PC-9 (cell line): ENCODE results near the gene PIRT. TPM values are rescaled to one million over a fixed set of nuclear protein-coding genes. Genes with fewer than 3 reads are reported as not detected.

ENCODE experiments used
- BruUV-seq: library from RNA; stranded (reverse); fragments of 400-500 nt; replicated peaks from 2 replicates; lab custom pipeline; 2021; lab: Mats Ljungman, UMichigan
- CTCF ChIA-PET: fragments of 300-600 bp; sonication (Branson Sonifier 250); formaldehyde crosslinking; loops from one replicate; lab custom pipeline; 2022; ENCODE audit warnings: antibody characterized with exemption; lab: Charles Lee
- POLR2A ChIA-PET: fragments of 300-600 bp; sonication (Branson Sonifier 250); formaldehyde crosslinking; loops from one replicate; lab custom pipeline; 2022; ENCODE audit warnings: antibody characterized with exemption; ENCODE audit not compliant: unreplicated experiment; lab: Charles Lee
- DNase-seq, 2 experiments: peaks; one replicate each; pipeline versions ENCODE4 v3.0.0 to v3.0.0-alpha.2; 2015 to 2022; ENCODE audit warnings: mixed read lengths in 1 of 2
- H2AFZ ChIP-seq: fragments of 200-600 bp; sonication (generic); 2 replicates; pipeline ENCODE4 v1.8.1; 2017; ENCODE audit warnings: antibody characterized with exemption
- H3F3A ChIP-seq: fragments of 200-600 bp; sonication (generic); 2 replicates; pipeline ENCODE4 v1.8.1; 2017; ENCODE audit warnings: antibody characterized with exemption, mild to moderate bottlenecking, low read depth; ENCODE audit not compliant: insufficient read depth
- H3K27ac ChIP-seq: fragments of 200-600 bp; sonication (generic); 2 replicates; pipeline ENCODE4 v1.6.1; 2016; ENCODE audit warnings: mixed run types
- H3K27me3 ChIP-seq: fragments of 200-600 bp; sonication (generic); 2 replicates; pipeline ENCODE4 v1.6.1; 2016; ENCODE audit warnings: low read depth, mixed run types; ENCODE audit not compliant: insufficient read depth
- H3K36me3 ChIP-seq: fragments of 200-600 bp; sonication (generic); 2 replicates; pipeline ENCODE4 v1.6.1; 2016; ENCODE audit warnings: low read depth, mixed run types
- H3K4me1 ChIP-seq: fragments of 200-600 bp; sonication (generic); replicated peaks from 2 replicates; pipeline ENCODE4 v1.6.1; 2016; ENCODE audit warnings: mixed run types; ENCODE audit not compliant: insufficient read depth
- H3K4me2 ChIP-seq: fragments of 200-600 bp; sonication (generic); 2 replicates; pipeline ENCODE4 v1.6.1; 2017; ENCODE audit warnings: mixed run types
- H3K4me3 ChIP-seq: fragments of 200-600 bp; sonication (generic); 2 replicates; pipeline ENCODE4 v1.6.1; 2016; ENCODE audit warnings: mixed run types
- H3K79me2 ChIP-seq: fragments of 200-600 bp; sonication (generic); 2 replicates; pipeline ENCODE4 v1.6.1; 2017; ENCODE audit warnings: low read depth, mixed run types
- H3K9me2 ChIP-seq: fragments of 200-600 bp; sonication (generic); 2 replicates; pipeline ENCODE4 v1.8.1; 2017; ENCODE audit warnings: mild to moderate bottlenecking; ENCODE audit not compliant: insufficient read depth
- H3K9me3 ChIP-seq: fragments of 200-600 bp; sonication (generic); 2 replicates; pipeline ENCODE4 v1.8.1; 2016; ENCODE audit warnings: low read depth; ENCODE audit not compliant: insufficient read depth
- H4K20me1 ChIP-seq: fragments of 200-600 bp; sonication (generic); 2 replicates; pipeline ENCODE4 v1.8.1; 2017; ENCODE audit not compliant: insufficient read depth
- EZH2 ChIP-seq: fragments of 200-600 bp; sonication (generic); IDR thresholded peaks from 2 replicates; pipeline ENCODE4 v1.8.0; 2017; ENCODE audit warnings: antibody characterized with exemption, low read depth
- intact Hi-C: fragments of 100-400 bp; cut with micrococcal nuclease; formaldehyde crosslinking; loops from one replicate; pipeline ENCODE4 v1.10.0; 2022; ENCODE audit not compliant: unreplicated experiment
- total RNA-seq: library from RNA; stranded (reverse); gene quantifications from 2 replicates; pipeline ENCODE4 v1.2.3, GENCODE V29; 2021
- TF ChIP-seq, protein P1 (sequence below): fragments of 200-600 bp; sonication (generic); conservative IDR thresholded peaks from 2 replicates; pipeline ENCODE4 v1.6.1; 2017; ENCODE audit warnings: mixed run types, antibody characterized with exemption, mild to moderate bottlenecking, moderate library complexity

PIRT gene
- total RNA-seq, 1 experiment from 2014 or later: not detected

DNA sequence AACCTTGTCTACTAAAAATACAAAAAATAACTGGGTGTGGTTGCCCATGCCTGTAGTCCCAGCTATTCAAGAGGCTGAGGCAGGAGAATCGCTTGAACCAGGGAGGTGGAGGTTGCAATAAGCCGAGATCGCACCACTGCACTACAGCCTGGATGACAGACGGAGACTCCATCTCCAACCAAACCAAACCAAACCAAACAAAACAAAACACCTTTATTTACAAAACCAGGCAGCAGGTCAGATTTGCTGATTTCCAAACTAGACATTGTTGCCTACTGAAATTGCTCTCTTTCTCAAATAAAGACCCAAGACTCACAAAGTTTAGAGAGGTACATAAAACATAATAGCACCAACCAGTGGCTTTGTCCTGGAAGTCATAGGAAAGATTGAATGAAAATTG lies 28.3 kb downstream of the PIRT start:
- H3K27me3 ChIP-seq: peaks cover 9% of the 10 kb centered on the region; the same call in 1 of the 2 replicates
- H3K4me3 ChIP-seq: no peak overlapping the region
- H4K20me1 ChIP-seq: no peaks in the 10 kb centered on the region
- no TSS peak for BruUV-seq
- no peaks in the 10 kb centered on the region for H3F3A ChIP-seq
- no peak overlapping the region for H3K27ac ChIP-seq
- intact Hi-C loops: no loop called here
- POLR2A ChIA-PET: no interaction called here
- no peaks in the 10 kb centered on the region for H3K36me3 ChIP-seq
- H3K9me3 ChIP-seq: no peaks in the 10 kb centered on the region
- TF ChIP-seq, protein P1, sequence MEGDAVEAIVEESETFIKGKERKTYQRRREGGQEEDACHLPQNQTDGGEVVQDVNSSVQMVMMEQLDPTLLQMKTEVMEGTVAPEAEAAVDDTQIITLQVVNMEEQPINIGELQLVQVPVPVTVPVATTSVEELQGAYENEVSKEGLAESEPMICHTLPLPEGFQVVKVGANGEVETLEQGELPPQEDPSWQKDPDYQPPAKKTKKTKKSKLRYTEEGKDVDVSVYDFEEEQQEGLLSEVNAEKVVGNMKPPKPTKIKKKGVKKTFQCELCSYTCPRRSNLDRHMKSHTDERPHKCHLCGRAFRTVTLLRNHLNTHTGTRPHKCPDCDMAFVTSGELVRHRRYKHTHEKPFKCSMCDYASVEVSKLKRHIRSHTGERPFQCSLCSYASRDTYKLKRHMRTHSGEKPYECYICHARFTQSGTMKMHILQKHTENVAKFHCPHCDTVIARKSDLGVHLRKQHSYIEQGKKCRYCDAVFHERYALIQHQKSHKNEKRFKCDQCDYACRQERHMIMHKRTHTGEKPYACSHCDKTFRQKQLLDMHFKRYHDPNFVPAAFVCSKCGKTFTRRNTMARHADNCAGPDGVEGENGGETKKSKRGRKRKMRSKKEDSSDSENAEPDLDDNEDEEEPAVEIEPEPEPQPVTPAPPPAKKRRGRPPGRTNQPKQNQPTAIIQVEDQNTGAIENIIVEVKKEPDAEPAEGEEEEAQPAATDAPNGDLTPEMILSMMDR: no peak
- no peak for TF ChIP-seq EZH2
- CTCF ChIA-PET: no interaction called here
- H2AFZ ChIP-seq: no peak overlapping the region
- H3K4me2 ChIP-seq: no peak overlapping the region
- H3K4me1 ChIP-seq: no peaks in the 10 kb centered on the region
- no peaks in the 10 kb centered on the region for H3K9me2 ChIP-seq
- no peak for DNase-seq
- no peaks in the 10 kb centered on the region for H3K79me2 ChIP-seq

- no peaks in the 10 kb centered on the region for H3K4me1 ChIP-seq
- no peak overlapping the region for H2AFZ ChIP-seq
- intact Hi-C loops: no loop called here
Measured at GRCh38 chr17:10807704-10808128, 30.2 kb downstream of the PIRT start.

DNA sequence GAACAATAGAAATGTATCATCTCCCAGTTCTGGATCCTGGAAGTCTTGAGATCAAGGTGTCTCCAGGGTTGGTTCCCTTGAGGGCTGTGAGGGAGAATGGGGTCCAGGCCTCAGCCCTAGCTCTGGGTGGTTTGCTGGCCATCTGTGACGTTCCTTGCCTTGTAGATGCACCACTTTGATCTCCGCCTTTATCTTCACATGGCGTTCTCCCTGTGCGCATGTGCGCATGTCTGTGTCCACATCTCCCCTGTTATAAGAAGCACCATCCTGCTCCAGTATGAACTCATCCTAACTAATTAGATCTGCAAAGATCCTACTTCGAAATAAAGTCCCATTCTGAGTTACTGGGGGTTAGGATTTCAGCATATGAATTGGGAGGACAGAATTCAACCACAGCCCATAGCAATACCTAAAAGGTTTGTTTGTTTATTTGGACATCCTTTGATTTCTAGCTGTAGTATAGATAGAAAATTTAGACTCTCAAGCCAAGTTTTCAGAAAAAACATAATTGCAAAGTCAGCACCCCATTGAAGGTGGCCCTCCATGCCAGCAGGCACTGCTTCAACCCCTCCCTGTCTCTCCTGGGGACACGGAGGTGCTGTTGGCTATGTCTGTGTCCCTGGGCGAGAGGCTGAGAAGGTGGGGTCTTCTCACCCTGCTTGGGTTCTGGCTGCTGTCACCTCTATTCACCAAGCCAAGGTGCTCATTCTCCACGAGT lies 31.2 kb downstream of the PIRT start:
- H3K9me2 ChIP-seq: no peaks in the 10 kb centered on the region
- no peak overlapping the region for H2AFZ ChIP-seq
- ChIA-PET POLR2A (no interaction called here), CTCF (no interaction called here)
- no peak for DNase-seq
- no peaks in the 10 kb centered on the region for H3F3A ChIP-seq
- H3K4me2 ChIP-seq: no peak overlapping the region
- BruUV-seq: no TSS peak
- H3K36me3 ChIP-seq: no peaks in the 10 kb centered on the region
- no peaks in the 10 kb centered on the region for H3K9me3 ChIP-seq
- no peaks in the 10 kb centered on the region for H4K20me1 ChIP-seq
- no peaks in the 10 kb centered on the region for H3K4me1 ChIP-seq
- intact Hi-C loops: no loop called here
- no peaks in the 10 kb centered on the region for H3K79me2 ChIP-seq
- H3K27ac ChIP-seq: no peak overlapping the region
- TF ChIP-seq EZH2: no peak
- TF ChIP-seq, protein P1: no peak
- peaks cover 9% of the 10 kb centered on the region; the same call in 1 of the 2 replicates for H3K27me3 ChIP-seq
- no peak overlapping the region for H3K4me3 ChIP-seq

More at GRCh38 chr17:10807704-10808128, 30.2 kb downstream of the PIRT start:
- no TSS peak for BruUV-seq
- Histone ChIP-seq H3K27me3 (peaks cover 9% of the 10 kb centered on the region; the same call in 1 of the 2 replicates), H3K4me3 (no peak overlapping the region), H3K36me3 (no peaks in the 10 kb centered on the region), H3K9me2 (no peaks in the 10 kb centered on the region), H3K27ac (no peak overlapping the region), H3K9me3 (no peaks in the 10 kb centered on the region), H3K79me2 (no peaks in the 10 kb centered on the region), H3F3A (no peaks in the 10 kb centered on the region), H3K4me2 (no peak overlapping the region), H4K20me1 (no peaks in the 10 kb centered on the region)
- ChIA-PET CTCF (no interaction called here), POLR2A (no interaction called here)
- no peak for DNase-seq
- TF ChIP-seq, protein P1: no peak
- TF ChIP-seq EZH2: no peak
